Measurements from ENCODE around the gene RAB3A. TPM values are rescaled to one million over a fixed set of nuclear protein-coding genes. Genes with fewer than 3 reads are reported as not detected.

RAB3A gene
- polyA plus RNA-seq (ENCODE audit: insufficient read length in 10 of 10): 1 to 10 TPM; 2.4 to 4.3 (median 3.7) TPM
- long read RNA-seq, donor 1, partial matches to known transcripts: 0 of 1 reads
- long read RNA-seq, donor 1, other reads (novel, unspliced or antisense): 0 of 1 reads
- long read RNA-seq, donor 2, partial matches to known transcripts: 0 of 1 reads
- long read RNA-seq, donor 2, other reads (novel, unspliced or antisense): 0 of 1 reads
- long read RNA-seq, donor 3: 0 reads
- long read RNA-seq, donor 4, partial matches to known transcripts: 0 of 1 reads
- long read RNA-seq, donor 4, other reads (novel, unspliced or antisense): 0 of 1 reads
- long read RNA-seq, donor 5, partial matches to known transcripts: 0 of 1 reads
- long read RNA-seq, donor 5, other reads (novel, unspliced or antisense): 0 of 1 reads
- long read RNA-seq, donor 6, partial matches to known transcripts: 0 of 2 reads
- long read RNA-seq, donor 6, other reads (novel, unspliced or antisense): 0 of 2 reads
- long read RNA-seq, donor 7: 0 reads
- long read RNA-seq, donor 8: 0 reads
- long read RNA-seq, donor 9, partial matches to known transcripts: 0 of 2 reads
- long read RNA-seq, donor 9, other reads (novel, unspliced or antisense): 0 of 2 reads

- peak; percentile 100 for DNase-seq
Observed at GRCh38 chr19:18203863-18204393, at the start of gene RAB3A. Gene RAB3A (minus strand): TSS chr19:18204042. CDS start chr19:18202740, 1,302 bp downstream.

- no peak for DNase-seq
Observed at GRCh38 chr19:18253130-18253529, 49.3 kb upstream of the RAB3A start.

- no peak for DNase-seq
Observed at GRCh38 chr19:18252370-18252717, 48.5 kb upstream of the RAB3A start.

GRCh38 chr19:18251587-18252369 is 47.9 kb upstream of the RAB3A start:
- peak; percentile 59 to 80 (median 72) for DNase-seq

GRCh38 chr19:18249834-18250233 is 46.0 kb upstream of the RAB3A start:
- no peak for DNase-seq

GRCh38 chr19:18245297-18245696 is 41.5 kb upstream of the RAB3A start:
- no peak for DNase-seq

- no peak for DNase-seq
Observed at GRCh38 chr19:18239303-18239702, 35.5 kb upstream of the RAB3A start.

GRCh38 chr19:18234194-18234593 is 30.4 kb upstream of the RAB3A start:
- no peak for DNase-seq

- peak in 2 of 3 donors; percentile 53 to 75 for DNase-seq
Observed at GRCh38 chr19:18233224-18233825, 29.5 kb upstream of the RAB3A start.

- no peak for DNase-seq
Observed at GRCh38 chr19:18232540-18233223, 28.8 kb upstream of the RAB3A start.

GRCh38 chr19:18231775-18232174 is 27.9 kb upstream of the RAB3A start:
- DNase-seq: no peak

GRCh38 chr19:18230941-18231734 is 27.3 kb upstream of the RAB3A start:
- DNase-seq: no peak

- DNase-seq: no peak
Observed at GRCh38 chr19:18229915-18230314, 26.1 kb upstream of the RAB3A start.

- no peak for DNase-seq
Observed at GRCh38 chr19:18229474-18229873, 25.6 kb upstream of the RAB3A start.

GRCh38 chr19:18227781-18228271 is 24.0 kb upstream of the RAB3A start:
- no peak for DNase-seq

- no peak for DNase-seq
Observed at GRCh38 chr19:18226956-18227780, 23.3 kb upstream of the RAB3A start.

GRCh38 chr19:18225702-18226468 is 22.0 kb upstream of the RAB3A start, which contains the start of gene PDE4C:
Gene PDE4C (minus strand): TSS chr19:18226438. CDS start chr19:18226415, 23 bp downstream.
- DNase-seq: peak in 1 of 3 donors; percentile 77

GRCh38 chr19:18225355-18225701 is 21.5 kb upstream of the RAB3A start:
- no peak for DNase-seq

All from muscle of back (tissue), 13 donors.